ENCODE measurements around the gene RSBN1.

The RSBN1 gene

DNA sequence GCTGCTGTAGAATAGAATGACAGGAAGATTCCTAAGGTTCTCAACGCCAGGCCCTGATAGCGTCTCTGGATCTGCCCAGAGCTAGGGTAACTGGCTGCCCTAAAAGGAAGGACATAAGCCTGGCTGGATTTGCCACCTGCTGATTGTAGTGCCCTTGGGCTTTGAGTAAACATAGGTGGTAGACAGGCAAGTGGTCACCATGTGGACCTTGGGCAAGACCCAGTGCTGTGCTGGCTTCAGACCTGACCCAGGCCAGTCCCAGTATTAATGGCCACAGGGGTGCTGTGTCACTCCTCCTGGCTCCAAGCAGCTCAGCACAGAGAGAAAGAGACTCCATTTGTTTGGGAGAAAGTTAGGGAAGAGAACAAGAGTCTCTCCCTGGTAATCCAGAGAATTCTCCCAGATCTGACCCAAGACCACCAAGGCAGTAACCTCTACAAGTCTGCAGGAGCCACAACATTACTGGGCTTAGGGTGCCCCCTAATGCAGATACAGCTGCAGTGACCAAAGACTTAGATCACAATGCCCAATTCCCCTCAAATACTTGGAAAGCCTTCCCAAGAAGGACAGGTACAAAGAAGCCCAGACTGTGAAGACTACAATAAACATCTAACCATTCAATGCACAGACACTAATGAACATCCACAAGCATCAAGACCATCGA lies 97.5 kb downstream of the RSBN1 start:
- no peak overlapping the region for H3K27ac ChIP-seq (ENCODE audit: low read depth in 2 of 2, low read length in 2 of 2)
- peaks cover 7 to 10% of the 10 kb centered on the region in 2 donors for H3K36me3 ChIP-seq (ENCODE audit: control insufficient read depth in 2 of 2, insufficient read depth in 2 of 2, low read length in 2 of 2)
- H3K9ac ChIP-seq (ENCODE audit: low read depth in 1 of 2, low read length in 2 of 2): no peak overlapping the region
- no peaks in the 10 kb centered on the region for H3K4me1 ChIP-seq (ENCODE audit: control insufficient read depth in 2 of 2, insufficient read depth in 2 of 2, low read length in 2 of 2)
- H3K9me3 ChIP-seq (ENCODE audit: control insufficient read depth in 2 of 2, low read length in 2 of 2): no peaks in the 10 kb centered on the region
- no peak overlapping the region for H3K4me3 ChIP-seq (ENCODE audit: low read length in 2 of 2)
- no peaks in the 10 kb centered on the region for H3K27me3 ChIP-seq (ENCODE audit: control insufficient read depth in 2 of 2, insufficient read depth in 2 of 2, low read length in 2 of 2)

Measured in mucosa of rectum (tissue), 2 donors.